HG03039 (cell line): ENCODE data around the gene MORC4.

Experiments used
- ATAC-seq: cut with Tn5 transposase; IDR thresholded peaks from one replicate; pipeline ENCODE4 v1.9.1; 2021; ENCODE audit warnings: mild to moderate bottlenecking, moderate library complexity; ENCODE audit not compliant: unreplicated experiment

MORC4 gene

DNA sequence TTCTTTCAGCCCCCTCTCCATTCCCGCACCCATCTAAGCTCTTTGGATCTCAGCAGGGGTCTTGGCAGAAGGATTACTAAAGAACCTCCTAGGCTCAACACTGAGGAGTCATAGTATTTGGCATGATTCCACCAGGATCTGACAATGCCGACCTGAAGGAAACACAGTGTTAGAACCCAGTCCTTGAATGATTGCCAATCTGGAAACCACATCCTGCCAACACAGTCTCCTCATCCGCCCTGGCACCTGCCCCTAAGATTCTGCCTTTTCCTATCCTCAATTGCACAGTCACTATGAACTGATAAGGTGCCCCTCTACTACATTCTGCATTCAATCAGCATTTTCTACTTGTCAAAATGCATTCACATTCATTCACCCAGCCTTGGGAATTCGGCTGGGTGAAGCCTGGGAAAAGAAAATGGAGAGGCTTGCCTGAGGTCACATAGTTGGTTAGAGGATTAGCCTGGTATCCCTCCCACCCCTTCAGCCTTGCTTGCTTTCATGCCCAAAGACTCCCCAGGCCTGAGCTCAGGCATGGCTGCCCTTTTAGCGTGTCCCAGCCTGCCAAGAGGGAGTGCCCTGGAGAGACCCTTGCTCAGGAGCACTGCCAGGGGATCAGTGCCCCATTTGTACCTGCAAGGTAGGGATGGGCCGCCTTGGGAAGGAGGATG, 82.0 kb downstream of the MORC4 start:
- ATAC-seq = no peak

DNA sequence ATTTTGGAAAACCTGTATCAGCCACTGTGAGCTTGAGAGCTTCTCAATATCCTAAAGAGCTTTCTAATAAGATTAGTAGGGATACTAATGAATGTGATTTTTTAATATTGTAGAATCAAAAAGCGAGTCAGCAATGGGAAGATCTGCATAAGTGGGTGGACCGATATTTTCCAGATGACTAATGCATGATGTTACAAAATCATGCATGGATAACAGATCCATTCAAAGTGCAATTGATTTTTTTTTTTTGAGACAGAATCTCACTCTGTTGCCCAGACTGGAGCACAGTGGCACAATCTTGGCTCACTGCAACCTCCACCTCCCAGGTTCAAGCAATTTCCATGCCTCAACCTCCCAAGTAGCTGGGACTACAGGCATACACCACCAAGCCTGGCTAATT, 87.1 kb downstream of the MORC4 start:
- no peak for ATAC-seq

DNA sequence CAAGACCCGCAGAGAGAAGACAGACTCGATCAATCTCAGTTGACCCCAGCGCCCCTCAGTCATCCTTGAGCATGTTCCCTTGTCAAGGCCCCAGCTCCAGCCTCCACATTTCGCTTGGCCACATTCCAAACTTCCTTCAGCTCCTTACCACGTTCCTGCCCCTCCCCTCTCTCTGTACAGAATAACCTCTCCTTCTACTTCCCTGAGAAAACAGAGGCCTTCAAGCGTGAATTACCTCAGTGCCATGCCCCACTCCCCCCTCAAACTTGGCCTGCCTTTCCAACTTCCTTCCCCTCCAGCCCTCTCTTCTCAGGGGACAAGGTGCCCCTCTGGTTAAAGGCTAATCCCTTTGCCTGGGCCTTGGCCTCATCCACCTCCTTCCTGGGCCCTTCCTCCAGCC, 93.7 kb downstream of the MORC4 start:
- no peak for ATAC-seq

DNA sequence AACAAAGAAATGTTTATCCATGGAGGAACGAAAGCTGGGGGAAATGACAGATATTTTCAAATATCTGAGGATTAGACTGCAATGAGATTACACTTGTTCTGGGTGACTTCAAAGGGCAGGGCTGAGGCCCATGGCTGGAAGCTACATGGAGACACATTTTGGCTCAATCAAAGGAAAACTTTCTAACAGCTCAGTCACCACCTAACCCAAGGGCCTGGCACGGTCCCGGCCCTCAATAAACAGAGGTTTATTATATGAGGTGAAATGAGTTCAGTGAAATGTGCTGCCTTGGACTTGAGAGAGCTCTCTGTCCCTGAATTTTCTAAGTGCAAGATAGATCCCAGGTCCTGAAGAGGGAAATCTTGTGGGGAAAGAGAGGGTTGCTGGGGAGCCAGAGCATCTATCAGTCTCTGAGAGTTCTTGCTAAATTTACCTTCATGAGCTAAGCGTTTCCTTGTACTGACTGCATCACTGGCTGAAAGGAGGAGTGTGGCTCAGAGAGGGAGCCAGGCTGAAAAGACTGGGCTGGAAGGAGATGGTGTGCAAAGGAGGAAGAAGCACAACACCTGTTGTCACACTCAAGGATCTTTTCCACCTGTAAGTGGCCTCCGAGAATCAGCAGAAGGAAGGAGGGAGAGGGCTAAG, 94.8 kb downstream of the MORC4 start:
- ATAC-seq = no peak

DNA sequence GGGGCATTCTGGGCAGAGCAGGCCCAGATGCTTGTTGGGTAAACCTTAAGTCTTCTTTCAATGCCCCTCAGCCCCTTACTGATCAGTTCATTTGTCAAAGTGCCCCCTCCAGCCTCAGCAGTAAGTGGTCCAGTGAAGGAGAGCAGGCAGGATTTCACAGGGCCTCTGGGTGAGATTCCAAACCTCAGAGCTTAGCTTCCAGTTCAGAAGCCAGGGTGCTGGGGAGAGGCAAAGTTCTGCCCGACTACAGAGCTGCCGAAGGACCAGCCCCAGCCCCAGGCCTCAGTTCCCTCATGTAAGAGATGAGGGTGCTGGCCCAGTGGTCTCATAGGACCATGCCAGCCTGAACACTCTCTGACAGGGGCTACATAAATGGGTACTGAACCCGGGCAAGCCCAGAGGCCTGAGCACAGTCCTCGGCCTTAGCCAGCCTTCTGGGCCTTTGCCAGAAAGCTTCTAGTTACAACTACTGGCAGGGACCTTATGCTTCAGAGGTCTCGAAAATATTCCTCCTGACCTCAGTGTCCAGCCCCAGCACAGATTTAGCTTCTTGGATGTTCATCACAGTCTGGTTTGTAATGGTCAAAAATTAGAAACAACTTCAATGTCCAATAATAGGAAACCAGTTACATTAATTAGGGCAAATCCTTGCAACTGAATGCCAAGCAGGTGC, 96.0 kb downstream of the MORC4 start:
- no peak for ATAC-seq

DNA sequence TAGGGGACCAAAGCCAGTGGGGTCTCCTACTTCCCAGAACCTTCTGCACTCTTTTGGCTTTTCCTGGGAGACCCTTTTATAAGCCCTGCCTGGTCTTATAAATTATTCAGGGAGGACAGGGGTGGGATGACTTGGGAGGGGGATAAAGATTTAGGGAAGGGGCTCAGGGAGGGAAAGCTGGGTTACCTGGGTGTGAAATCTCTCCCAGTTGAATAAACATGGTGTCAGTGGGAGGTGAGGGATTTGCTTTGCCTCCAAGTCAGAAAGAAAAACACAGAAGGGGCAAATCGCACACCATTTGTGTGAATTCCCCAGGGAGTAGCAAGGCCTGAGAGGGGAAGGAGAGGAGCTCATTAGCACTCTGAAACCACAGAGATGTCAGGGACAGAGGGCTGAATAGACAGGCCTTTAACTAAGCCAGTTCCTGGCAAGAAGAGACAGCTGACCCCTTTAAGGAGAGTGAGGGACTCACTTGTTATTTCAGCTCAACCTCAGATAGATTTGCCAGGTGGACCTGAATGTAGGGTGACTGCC, 96.7 kb downstream of the MORC4 start, which contains the start of gene RIPPLY1:
Gene RIPPLY1, minus strand, starts transcription at position 51 of the 534 bp plus-strand sequence. CDS start 54 bp downstream, outside the sequence.
- ATAC-seq = no peak

DNA sequence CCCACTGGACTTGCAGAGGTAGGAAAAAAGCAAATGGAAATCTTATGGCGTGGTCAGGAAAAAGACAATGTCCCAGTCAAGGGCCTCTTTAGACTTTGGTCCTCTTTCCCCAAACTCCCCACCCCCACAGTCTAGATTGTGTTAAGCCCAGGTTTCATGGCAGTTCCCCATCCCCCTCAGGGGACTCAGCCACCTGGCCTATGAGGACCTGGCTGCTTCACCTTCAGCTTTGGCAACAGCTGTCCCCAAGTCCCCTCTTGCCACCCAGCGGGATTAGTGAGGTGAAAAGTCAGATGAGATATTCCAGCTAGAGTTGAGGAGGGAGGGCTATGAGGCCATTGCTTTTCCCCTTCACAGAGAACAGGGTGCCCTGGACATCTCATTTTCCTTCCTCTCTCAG, 97.3 kb downstream of the MORC4 start:
- no peak for ATAC-seq

DNA sequence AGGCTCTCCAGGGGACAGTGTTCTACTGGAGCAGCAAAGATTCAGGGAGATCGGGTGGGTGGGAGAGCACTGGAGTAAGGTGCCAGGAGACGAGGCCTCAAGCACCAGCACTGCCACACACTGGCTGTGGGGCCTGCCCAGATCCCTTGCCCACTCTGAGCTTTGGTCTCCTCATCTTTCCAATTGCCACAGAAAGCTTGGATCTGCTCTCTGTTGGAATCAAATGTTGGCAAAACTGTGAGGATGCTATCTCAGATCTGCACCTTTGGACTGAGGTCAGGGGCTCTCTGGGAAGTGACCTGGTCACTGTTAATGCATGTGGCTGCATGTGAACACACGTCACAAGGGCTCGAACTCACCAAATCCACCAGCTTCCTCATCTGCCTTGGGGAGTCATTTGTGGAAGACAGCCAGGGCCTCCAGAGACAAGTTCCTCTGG, 98.2 kb downstream of the MORC4 start:
- ATAC-seq = no peak

DNA sequence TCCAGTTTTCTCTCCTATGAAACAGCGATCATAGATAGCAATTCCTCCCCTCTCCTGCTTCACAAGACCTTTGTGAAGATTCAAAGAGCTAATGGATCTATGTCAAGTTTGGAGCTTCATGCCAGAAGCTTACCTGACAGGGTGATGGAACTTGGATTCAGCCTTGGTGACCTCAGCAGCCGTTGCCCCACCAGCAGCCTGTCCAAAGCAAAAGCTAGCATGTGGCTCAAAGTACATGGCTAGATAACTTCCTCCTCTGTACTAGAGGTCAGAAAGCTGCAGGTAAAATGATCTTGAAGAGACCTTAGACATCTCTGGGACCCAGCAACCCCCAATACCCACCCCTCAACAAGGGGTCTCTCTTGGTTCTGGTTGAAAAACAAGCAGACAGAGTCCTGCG, 98.7 kb downstream of the MORC4 start:
- no peak for ATAC-seq

DNA sequence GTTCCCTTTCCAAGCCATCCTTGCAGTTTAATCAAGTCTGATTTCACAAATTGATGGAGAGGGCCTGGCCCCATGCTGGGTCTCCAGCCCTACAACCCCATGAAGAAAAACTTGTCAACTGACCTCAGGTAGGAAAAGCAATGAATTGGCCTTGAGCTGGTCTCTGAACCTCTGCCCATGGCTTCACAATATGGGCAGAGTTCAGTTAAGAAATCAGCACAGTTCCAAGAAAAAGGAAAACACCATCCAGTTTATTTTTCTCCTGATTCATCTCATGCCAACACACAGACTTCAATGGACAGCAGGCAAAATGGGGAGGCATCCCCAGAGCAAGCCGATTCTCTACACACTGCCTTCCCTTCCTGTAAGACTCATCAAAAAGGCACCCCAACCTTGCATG, 100.2 kb downstream of the MORC4 start:
- ATAC-seq = no peak

DNA sequence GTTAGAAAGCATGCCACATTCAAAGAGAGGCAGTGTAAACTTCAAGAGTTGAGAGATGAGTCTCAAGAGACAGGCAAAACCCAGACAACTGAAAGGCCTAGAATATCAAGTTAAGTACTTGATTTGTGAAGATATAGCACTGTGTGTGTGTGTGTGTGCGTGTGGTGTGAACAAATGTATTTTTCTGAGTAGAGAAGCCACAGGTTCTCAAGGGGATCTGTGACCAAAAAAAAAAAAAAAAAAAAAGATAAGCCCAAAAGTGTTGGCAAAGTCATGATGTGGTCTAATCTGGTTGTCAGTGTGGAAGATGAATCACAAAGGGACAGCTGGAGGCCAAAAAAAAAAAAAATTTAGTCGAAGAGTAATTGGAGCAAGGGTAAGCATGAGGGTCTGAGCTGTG, 100.7 kb downstream of the MORC4 start:
- no peak for ATAC-seq

DNA sequence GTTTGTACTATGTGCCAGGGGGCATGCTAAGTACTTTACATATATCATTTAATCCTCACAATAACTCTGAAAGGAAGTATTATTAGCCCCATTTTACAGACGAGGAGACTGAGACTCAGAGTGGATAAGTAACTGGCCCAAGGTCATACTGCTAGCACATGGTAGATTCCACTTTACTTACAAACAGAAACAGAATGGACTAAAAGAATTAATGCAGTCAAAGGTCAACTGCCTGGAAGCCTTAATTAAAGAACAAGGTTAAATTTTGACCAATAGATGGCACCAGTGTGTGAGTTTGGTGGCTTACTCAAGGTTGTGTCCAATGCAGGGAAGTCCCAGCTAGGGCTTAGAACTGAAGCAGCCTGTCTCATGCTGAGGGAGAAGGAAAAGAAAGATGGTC, 101.5 kb downstream of the MORC4 start:
- no peak for ATAC-seq

DNA sequence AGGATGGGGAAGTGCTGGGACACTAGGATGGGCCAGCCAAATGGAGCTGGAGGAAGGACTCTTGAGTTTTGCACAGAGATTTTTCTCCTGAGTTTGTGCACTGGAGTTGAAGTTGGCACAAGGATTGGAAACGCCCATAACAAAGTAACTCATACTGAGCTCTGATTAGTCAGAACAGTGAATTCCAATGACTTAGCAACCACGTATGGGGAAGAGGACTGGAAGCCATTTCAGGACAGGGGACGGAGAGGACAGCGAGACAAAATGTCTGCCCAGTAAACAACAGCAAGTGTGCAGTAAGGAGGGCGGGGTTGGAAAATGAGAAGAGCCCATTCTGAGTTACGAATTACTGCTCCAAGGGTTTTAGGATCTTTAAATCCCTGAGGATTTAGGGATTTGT, 102.8 kb downstream of the MORC4 start:
- ATAC-seq = no peak

DNA sequence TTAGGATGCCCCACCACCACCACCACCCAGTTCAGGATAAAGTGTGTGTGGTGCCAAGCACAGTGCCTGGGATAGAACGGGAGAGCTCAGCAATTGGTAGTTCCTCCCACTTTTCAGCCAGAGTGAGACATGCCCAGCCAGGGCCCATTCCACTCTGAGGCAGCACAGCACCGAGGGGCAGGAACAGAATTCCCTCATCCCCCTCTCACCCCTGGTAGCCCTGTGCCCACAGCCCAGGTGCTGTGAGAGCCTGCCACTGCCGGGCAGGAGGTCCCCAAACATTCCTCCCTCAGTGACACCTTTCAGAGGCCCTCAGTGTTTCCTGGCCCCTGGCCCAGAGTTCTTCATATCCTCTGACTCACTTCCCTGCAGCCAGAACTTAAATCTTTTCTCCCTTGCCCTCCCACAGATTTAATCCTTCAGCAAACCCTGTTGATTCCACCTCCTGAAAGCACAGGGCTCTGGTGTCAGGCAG, 105.0 kb downstream of the MORC4 start:
- no peak for ATAC-seq

DNA sequence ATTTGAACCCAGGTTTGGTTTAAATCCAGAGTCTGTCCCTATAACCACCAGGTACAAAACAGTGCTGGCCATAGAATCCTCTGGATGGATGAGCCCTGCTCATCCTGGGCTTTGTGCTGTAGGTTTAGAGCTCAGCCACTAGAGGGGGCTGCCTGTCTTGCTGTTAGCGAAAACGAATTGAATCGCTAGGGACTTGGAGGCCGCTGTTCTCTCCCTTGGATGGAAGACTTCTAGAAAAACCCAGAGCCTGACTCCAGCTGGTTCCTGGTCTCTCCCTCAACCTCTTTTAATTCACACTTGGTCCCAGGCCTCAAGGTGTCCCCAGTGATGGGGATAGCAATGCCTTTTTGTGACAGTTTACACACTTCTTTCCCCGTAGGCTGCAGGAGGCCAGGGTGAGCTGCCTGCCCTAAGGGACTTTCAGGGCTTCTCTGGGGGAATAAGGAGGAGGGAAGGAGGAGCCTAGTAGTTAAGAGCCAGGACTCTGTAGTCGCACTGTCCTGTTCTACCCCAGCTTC, 105.6 kb downstream of the MORC4 start:
- ATAC-seq = peak; percentile 64

DNA sequence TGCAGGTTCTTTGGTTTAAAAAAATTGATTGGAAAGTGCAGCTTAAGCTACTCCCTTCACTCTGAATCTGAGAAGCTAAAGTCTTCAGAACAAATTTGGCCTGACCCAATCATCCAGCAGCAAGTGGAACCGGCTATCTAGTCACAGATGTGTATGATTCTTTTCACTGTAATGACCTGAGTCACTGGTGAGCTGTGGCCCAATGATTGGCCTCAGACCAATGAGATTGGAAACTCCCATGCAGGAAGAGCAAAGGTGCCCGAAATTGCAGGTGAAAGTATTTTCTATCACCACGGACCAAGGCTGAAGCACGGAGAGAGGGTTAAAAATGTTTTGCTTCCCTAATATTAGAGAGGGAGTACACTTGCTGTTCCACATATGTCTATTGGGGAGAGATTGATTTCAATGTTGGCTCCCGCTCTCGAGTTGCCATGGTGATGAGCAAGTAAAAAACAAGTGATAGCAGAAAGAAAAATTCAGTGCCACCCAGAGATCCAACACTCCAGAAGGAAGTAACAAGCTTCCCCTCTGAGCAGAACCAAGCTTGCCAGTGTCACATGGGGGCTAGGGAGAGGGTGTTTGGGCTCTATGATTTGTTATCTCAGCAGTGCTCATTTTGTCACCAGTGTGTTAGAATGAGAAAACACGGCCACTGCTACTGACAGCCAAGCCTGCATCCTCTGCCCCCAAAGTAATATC, 108.1 kb downstream of the MORC4 start:
- no peak for ATAC-seq
